Epidermal melanocyte (primary cell): Measurements from ENCODE around the gene CREB3L4.
"Not testable (repeated sequence)": the region's sequence is repeated elsewhere in the genome, so short reads cannot be mapped to it uniquely, and the experiment has no call there.

ENCODE experiments used
- DNase-seq: peaks from one replicate; pipeline ENCODE4 v3.0.0; 2011; ENCODE audit warnings: low spot score; ENCODE audit not compliant: insufficient read length

CREB3L4 gene

DNA sequence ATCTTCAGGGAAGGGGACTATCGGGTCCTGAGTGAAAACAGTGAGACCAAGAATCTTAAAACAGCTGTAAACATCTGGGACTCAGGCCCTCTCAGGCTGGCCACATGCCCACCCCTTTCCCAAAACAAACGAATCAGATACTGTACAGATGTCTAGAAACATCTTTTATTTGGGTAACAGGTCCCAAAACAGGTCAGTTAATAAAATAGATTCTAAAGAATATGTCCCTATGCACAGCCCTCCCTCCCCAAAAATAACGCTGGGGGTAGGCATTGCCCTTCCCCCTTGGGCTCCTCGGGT is 8.8 kb upstream of the CREB3L4 start:
- DNase-seq = no peak

DNA sequence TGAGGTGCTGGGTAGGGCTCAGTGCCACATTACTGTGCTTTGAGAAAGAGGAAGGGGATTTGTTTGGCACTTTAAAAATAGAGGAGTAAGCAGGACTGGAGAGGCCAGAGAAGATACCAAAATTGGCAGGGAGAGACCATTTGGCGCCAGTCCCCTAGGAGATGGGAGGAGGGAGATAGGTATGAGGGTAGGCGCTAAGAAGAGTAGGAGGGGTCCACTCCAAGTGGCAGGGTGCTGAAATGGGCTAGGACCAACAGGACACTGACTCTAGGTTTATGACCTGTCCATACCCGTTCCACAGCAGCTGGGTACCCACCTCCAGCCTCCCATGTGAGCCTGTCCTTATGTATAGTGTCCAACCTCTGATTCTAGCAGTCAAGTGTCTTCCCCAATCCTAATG is 8.2 kb upstream of the CREB3L4 start:
- no peak for DNase-seq

DNA sequence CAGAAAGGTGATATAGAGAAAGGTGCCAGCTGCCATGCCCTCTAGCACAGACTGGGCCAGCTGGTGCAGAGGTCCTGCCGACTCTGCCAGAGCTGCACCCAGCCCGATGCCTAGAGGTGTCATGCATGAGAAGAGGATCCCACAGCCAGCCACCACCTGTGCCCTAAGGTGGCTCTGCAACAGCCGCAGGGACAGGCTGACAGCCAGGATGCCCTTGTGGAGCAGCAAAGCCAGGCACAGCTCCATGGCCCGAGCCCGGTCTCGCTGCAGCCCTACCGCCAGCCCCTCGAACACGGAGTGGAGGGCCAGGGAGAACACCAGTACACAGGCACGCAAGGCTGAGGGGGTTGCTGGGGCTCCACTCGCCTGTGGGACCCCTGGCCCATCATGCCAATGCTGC is 7.5 kb upstream of the CREB3L4 start:
- no peak for DNase-seq

DNA sequence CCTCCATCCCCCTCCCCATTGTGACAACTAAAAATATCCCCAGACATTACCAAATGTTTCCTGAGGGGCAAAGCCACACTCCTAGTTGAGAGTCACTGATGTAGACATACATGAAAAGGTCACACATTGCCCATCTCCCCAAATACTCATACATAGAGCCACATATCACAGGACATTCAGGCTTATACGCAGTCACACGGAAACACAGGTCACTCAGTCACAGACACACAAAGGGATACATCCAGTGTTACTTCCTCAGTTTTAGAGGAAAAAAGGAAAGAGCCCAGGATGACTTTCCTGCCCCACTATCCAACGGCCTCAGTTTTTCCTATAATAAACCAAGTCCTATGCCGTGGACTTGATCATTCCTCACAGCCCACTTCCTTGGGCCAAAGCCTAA is 6.3 kb upstream of the CREB3L4 start:
- no peak for DNase-seq

DNA sequence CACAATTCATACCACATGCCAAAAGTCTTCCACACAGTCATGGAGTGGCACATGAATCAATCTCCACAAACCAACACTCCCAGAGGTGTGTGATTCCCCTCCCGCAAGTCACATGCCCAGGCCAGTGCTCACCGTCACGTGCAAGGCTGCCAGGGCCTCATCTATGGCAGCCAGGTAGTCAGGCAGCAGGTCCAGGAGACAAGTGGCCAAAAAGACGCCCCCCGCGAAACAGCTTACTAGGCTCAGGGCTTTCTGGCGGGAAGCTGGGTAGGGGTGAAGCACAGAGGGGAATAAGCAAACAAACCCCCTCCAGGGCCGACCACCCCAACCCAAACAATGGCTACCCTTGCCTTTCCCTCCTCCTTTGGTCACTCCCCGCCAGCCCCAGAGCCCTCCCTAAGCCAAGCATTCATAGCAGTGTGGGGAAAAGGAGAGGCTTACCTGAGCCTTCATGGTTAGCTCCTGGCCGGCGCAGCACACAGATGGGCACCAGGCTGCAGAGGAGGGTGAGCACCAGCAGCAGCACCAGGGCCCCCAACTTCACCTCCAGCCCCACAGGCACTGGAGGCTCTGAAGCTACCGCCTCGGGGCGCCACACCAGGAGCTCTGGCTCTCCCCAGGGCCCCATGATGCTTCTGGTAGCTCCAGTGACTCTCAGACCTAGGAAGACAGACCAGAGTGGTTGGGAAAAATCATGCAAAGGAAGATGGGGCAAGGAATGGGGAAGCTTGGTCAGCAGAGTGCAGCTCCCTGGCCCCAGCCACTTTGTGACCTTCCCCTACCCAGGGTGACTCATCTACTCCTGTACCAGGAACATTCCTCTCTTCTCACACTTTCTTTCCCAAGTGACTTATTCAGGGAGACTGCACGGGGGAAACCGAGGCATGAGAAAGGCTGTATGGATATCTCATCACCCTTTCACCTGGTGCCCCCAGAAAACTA is 5.3 kb upstream of the CREB3L4 start:
- no peak for DNase-seq

DNA sequence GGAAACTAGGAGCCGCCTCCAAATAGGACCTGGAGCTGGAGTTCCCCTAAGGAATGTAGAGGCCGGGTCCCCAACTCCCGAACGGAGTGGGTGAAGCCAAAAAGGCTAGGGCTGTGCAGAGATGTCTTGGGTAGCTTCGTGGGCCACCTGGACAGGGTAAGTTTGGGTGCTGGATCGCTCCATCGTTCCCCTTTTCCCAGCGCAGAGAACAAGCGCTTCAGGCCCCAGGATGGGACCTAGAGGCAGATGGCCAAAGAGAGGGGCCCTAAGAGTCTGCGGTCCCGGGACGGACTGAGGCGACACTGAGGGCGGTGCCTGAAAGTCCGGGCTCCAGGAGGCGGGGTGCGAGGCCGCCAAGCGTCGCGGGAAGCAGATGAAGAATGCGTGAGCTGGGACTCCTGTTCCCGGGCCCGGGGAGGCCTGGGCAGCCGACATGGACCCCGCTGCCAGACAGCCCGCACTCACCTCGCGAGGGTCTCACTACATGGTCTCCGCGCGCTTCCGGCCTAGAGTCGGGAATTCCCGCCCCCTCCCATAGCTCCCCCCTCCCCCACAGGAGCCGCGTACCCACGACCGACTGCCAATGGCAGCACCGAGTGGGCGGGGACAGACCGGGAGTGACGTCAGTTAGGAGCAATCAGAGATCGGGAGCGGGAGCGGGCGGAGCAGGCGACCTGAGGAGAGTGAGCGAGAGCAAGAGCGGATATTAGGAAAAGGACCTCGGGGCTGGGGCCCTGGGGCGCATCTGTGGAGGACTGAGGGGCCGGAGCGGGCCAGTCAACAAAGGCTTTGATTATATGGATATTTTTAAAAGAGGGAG is 4.5 kb upstream of the CREB3L4 start, which contains the start of gene SLC39A1:
Gene SLC39A1 (minus strand): TSS at position 508 of the 820 bp plus-strand sequence. CDS start 822 bp downstream, outside the sequence.
- peak; percentile 88 for DNase-seq

DNA sequence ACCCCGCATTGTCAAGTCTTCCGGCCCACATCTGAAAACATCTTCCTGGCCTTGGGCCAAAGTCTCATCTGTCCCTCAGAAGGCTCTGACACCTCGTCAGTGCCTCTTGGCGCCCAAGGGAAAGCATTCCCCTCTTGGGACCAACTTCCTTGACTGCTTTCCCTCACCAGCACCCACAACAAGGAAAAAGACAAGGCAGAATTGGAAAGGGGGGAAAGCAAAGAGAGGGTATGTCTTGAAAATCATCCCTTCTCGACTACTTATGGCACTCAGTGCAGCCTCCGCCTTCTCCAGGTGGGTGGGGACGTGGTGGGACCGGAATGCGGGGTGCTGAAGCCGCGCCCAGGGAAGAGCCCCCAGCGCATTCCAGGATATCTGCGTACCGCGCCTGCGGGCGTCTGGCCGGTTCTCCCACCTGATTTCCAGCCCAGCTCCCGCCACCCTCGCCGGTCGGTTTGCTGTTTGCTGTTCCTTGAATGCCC is 3.8 kb upstream of the CREB3L4 start:
- DNase-seq = no peak

DNA sequence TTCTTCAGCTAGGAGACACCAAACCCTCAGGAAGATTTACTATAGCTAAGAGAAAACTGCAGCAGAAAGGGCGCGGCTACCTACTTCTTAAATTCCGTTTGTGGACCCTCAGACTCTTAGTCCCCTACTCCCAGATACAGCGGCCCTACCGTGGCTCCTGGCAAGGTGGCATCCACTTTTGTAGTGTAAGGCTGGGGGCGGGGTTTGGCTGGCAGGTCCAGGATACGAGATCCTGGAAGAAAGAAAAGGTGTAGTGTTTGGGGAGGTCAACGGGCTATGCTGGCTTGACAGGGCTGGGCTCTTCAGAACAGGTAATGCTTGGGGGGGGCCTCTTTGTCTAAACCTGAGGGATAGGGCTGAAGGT is 280 bp downstream of the CREB3L4 start:
- no peak for DNase-seq

DNA sequence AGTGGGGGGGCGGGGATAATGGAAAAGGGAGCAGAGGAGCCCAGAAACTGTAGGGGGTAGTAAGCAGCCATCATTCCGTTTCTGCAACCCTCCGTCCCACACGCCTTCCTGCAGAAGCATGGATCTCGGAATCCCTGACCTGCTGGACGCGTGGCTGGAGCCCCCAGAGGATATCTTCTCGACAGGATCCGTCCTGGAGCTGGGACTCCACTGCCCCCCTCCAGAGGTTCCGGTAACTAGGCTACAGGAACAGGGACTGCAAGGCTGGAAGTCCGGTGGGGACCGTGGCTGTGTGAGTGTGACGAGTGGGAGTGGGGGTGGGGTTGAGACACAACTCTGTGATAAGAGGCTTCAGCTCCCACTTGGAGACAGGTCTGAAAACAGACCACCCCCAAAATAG is 706 bp downstream of the CREB3L4 start:
- DNase-seq = no peak

DNA sequence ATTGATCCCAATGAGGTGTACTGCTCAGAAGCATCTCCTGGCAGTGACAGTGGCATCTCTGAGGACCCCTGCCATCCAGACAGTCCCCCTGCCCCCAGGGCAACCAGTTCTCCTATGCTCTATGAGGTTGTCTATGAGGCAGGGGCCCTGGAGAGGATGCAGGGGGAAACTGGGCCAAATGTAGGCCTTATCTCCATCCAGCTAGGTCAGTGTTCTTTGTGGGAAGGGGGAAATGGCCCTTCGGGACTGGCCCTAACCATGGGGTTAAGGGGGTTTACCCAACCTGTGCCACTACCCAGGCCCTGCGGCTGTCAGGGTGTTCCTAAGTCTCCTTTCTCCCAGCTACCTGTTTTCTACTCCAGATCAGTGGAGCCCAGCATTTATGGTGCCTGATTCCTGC is 1.3 kb downstream of the CREB3L4 start:
- no peak for DNase-seq

DNA sequence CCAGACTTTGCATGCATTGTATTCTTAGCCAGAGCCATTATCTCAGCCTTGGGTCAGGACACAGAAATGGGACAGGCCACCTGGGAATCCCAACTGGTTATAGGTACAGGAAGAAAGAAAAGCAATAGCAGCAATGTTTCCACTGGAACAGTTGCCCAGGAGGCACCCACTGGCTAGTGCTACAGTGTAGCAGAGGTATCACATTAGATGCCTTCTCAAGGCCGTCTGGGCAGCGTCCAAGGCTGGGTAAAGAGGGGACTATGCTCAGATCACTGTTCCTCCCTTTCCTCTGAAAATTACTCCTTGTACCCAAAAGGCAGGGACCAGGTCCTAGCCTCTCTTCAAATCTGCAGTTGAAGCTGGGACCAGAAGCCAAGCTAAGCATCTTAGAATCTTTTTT is 2.6 kb downstream of the CREB3L4 start:
- no peak for DNase-seq

DNA sequence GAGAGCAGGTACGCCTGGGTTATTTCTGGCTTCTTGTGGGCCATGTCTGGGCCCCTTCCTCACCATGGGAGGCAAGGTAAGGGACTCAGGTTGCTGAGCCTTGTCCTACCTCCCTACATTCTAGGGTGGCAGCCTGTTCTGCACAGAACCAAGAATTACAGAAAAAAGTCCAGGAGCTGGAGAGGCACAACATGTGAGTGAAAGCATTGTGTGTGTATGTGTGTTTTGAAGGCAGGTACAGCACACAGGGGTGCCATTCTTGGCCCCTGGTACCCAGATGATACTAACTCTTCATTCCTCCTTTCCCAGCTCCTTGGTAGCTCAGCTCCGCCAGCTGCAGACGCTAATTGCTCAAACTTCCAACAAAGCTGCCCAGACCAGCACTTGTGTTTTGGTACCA is 5.4 kb downstream of the CREB3L4 start:
- DNase-seq = no peak

DNA sequence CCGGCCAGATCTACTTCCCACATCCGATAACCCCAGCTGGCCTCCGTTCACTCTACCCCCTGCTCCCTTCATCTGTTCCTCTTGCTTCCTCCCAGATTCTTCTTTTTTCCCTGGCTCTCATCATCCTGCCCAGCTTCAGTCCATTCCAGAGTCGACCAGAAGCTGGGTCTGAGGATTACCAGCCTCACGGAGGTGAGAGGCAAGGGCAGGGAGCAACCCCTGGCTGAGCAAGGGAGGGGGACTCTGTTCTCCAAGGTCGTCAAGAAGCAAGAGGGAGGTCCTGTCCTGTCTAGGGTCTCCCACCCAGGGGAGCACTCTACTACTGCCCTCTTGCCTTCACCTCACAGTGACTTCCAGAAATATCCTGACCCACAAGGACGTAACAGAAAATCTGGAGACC is 5.8 kb downstream of the CREB3L4 start:
- DNase-seq = no peak

DNA sequence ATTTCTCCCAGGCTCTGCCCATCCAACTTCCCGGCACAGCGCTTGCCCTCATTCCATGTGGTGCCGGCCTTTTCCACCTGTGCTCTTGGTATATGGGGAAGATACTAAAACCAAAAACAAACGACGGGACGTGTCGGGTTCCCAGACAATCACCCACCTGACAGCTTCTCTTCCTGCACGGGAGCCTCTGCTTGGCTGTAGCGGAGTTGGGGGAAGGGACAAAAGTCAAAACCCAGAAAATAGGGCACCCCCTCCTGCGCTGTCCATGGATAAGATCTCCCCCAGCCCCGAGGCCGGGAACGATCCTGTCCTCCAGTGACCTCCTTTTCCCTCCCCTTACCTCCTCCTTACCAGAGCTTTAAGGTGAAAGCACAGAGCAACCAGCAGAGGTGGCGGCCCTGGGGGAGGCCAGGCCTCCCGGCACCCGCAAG is 9.1 kb downstream of the CREB3L4 start:
- DNase-seq = no peak

DNA sequence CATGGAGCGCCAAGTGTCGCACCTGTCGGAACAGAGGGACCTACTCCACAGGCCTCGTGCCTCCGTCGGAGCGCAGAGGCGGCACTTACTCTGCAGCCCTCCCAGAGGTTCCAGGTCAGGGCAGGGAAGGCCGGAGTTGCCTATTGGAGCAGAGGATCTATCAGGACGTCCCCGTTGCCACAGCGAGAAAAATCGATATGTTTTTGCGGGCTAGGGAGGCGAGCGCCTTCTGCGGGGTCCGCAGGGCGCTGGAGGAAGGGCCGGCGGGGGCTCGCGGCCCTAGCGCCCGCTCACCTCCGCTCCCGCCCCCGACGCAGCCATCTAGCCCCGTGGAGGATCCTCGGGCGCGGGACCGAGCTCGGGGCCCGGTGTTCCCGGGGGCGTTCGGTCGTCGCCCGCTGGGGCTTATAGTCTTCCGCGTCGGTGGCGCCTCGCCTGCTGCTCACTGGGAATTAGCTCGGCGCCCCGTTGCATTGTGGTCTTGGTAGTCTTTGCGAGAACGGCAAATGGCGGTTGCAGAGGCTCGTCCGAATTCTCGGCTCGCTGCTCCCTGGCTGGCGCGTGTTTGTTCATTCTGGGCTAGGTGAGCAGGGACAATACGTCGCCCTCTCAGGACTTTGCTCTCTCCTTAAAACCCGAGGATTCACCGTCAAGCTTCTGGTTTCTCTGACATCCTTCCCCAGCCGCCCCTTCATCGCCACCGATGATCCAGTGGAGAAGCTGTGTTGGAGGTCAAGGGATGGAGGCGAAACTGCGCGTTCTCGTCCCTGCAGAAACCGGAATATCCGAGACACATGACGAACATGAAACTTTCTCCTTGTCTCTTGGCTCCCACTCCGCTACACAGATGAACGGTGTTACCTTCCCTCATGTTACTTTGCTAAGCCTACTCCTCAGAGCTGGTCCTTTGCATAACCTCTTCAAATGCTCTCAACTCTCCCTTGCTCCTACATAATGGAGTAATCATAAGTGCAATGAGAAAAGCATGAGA is 9.8 kb downstream of the CREB3L4 start, which contains the start of gene JTB:
Gene JTB (minus strand): TSS at position 425 of the 991 bp plus-strand sequence. CDS start 422 bp downstream, at position 3.
- DNase-seq = peak; percentile 82

DNA sequence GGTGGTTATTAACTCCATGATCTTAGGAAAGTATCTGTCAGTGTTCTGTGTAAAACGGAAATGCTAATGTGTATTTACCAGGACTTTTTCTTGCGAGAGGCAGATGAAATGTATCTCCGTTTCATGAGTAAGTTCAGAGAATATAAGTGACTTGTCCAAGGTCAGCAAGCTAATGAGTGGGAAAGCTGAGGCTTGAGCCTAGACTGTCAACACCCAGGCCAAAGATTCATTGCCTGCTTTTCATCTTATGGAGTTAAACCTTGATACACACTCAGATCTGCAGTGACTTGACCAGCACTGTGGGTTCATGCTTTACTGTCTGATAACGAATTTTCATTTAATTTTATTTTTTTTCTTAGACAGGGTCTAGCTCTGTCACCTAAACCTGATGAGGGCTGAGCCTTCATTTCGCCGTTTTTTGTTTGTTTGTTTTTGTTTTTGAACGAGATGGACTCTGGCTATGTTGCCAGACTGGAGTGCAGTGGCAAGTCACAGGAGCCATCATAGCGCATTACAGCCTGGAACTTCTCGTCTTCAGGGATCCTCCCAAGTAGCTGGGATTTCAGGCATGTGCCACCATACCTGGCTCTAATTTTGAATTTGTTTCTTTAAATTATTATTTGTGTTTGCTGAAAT is 10.7 kb downstream of the CREB3L4 start:
- DNase-seq = no peak

DNA sequence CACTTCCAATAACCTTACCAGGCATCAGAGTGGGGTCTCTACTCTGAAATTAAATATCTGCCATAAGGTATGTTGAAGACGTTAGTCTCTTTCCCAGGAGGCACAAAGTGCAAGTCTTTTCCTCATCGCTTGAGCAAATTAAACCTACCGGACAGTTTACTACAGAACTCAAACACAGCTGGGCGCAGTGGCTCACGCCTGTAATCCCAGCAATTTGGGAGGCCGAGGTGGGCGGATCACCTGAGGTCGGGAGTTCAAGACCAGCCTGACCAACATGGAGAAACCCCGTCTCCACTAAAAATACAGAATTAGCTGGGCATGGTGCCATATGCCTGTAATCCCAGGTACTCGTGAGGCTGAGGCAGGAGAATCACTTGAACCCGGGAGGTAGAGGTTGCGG is 11.4 kb downstream of the CREB3L4 start:
- not testable (repeated sequence) for DNase-seq

DNA sequence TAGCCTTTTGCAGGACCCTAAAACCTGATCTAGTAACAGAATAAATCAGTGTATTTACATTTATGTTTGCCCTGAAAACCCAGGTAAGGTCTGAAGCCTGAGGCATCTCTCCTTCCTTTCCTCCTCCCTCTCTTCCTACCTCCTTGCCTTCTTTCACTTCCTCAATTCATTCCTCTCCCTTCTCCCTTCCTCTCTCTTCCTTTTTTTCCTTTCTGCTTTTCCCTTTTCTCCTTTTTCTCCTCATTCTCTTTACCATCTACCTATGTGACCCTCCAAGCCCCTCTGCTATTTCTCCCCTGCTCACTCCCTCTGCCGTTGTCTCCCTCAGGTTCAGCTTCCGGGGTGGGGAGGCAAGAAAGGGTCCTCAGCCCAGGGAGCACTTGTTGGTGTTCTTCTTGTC is 14.0 kb downstream of the CREB3L4 start:
- not testable (repeated sequence) for DNase-seq

DNA sequence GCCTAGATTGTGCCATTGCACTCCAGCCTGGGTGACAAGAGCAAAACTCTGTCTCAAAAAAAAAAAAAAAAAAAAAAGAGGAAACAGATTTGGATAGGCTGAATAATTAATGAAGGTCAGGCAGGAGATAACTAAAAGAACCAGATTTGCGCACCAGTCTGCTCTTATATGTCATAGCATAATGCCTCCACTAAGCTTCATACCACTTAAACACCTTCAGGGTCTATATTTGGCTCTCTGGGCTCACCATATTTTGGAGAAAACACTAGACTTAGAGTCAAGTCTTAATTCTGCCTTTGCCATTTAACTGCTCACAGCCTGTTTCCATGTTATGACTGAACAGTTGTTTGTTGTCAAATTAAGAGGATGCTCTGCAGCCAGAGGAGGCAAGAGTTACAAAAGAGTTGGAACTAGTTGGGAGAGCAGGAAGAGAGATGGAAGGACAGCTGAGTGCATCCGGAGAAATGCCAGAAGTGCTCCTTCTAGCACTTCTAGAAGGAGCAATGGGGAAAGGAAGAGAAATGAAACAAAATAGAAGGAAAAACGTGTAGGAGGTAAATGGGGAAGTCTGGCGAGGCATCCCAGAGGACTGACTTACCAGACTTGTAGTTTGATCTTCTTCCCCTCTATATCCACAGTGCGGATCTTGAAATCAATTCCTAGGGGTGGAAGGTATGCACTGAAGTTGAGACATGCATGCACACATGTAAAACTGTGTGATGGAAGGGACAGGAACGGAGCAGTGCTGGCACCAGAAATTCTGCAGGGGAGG is 16.6 kb downstream of the CREB3L4 start:
- no peak for DNase-seq
